Measurements from ENCODE around the gene DTX3.

DNA sequence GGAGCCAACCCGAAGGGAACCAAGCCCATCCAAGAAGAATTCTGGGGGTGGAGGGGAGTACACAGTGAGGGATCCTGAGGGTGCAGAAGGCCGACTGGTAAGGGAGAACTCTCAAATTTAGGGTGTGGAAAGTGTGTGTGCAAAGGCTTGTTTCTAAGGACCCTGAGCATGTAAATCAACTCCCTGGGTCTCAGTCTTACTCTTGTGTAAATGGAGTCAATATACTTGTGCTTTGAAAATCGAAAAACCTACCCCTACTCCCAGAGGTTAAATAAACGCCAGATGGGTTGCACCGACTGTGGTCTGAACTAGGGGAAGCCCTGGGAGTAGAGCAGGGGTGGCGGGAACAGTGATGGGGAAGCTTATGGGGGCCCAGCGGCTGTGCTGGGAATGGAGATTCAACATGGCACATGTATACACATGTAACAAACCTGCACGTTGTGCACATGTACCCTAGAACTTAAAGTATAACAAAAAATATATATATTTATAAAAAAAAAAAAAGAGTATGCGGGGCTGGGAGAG is 22.4 kb downstream of the DTX3 start:
- TF ChIP-seq, protein P1, sequence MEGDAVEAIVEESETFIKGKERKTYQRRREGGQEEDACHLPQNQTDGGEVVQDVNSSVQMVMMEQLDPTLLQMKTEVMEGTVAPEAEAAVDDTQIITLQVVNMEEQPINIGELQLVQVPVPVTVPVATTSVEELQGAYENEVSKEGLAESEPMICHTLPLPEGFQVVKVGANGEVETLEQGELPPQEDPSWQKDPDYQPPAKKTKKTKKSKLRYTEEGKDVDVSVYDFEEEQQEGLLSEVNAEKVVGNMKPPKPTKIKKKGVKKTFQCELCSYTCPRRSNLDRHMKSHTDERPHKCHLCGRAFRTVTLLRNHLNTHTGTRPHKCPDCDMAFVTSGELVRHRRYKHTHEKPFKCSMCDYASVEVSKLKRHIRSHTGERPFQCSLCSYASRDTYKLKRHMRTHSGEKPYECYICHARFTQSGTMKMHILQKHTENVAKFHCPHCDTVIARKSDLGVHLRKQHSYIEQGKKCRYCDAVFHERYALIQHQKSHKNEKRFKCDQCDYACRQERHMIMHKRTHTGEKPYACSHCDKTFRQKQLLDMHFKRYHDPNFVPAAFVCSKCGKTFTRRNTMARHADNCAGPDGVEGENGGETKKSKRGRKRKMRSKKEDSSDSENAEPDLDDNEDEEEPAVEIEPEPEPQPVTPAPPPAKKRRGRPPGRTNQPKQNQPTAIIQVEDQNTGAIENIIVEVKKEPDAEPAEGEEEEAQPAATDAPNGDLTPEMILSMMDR (IDR thresholded peaks at IDR 0.05): no peak
- no peak for TF ChIP-seq POLR2A (IDR thresholded peaks at IDR 0.05)

Data from body of pancreas (tissue), 4 donors.